Kidney epithelial cell (primary cell): ENCODE data around the gene RASGRP4. TPM values are rescaled to one million over a fixed set of nuclear protein-coding genes. Genes with fewer than 3 reads are reported as not detected.

ENCODE experiments used
- DNase-seq: peaks from one replicate; pipeline ENCODE4 v3.0.0-alpha.2; 2010; ENCODE audit warnings: low read depth
- H3K27me3 ChIP-seq: 2 replicates; pipeline ENCODE4 v1.6.0; 2011; ENCODE audit warnings: low read length; ENCODE audit not compliant: control insufficient read depth, insufficient read depth
- H3K36me3 ChIP-seq: 2 replicates; pipeline ENCODE4 v1.5.1; 2011; ENCODE audit warnings: low read length; ENCODE audit not compliant: control insufficient read depth, insufficient read depth
- H3K4me3 ChIP-seq: 2 replicates; pipeline ENCODE4 v1.5.1; 2011; ENCODE audit warnings: low read depth, mild to moderate bottlenecking, control low read depth, low read length
- total RNA-seq: library from RNA; depleted of rRNA; stranded (reverse); fragments of >200 nt; gene quantifications from 2 replicates; pipeline ENCODE4 v1.2.3, GENCODE V29; 2015
- TF ChIP-seq, protein P1 (sequence below): IDR thresholded peaks from 2 replicates; pipeline ENCODE4 v1.5.1; 2011; ENCODE audit warnings: mild to moderate bottlenecking, moderate library complexity, low read length, control low read depth, inconsistent platforms; ENCODE audit not compliant: insufficient read depth, poor library complexity, severe bottlenecking

Gene RASGRP4
- total RNA-seq, 1 donor from 2014 or later, result not detected

DNA sequence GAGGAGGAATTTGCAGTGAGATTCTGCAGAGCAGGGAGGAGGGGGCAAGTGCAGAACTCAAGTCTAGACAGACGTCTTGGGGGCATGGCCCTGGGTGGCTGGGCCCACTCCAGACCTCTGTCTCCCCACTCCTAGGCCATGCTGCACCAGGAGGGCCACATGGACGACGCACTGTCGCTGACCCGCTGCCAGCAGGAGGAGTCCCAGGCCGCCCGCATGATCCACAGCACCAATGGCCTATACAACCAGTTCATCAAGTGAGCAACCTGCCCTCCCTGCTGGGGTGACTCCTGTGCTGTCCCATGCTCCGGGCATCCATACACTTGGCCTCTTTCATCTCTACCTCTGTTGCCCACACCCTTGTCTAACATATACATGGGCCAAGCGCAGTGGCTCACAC, 25.6 kb upstream of the RASGRP4 start:
- H3K27me3 ChIP-seq, result no peaks in the 10 kb centered on the region
- DNase-seq, result no peak
- TF ChIP-seq, protein P1, sequence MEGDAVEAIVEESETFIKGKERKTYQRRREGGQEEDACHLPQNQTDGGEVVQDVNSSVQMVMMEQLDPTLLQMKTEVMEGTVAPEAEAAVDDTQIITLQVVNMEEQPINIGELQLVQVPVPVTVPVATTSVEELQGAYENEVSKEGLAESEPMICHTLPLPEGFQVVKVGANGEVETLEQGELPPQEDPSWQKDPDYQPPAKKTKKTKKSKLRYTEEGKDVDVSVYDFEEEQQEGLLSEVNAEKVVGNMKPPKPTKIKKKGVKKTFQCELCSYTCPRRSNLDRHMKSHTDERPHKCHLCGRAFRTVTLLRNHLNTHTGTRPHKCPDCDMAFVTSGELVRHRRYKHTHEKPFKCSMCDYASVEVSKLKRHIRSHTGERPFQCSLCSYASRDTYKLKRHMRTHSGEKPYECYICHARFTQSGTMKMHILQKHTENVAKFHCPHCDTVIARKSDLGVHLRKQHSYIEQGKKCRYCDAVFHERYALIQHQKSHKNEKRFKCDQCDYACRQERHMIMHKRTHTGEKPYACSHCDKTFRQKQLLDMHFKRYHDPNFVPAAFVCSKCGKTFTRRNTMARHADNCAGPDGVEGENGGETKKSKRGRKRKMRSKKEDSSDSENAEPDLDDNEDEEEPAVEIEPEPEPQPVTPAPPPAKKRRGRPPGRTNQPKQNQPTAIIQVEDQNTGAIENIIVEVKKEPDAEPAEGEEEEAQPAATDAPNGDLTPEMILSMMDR, result no peak
- no peak overlapping the region for H3K4me3 ChIP-seq
- no peaks in the 10 kb centered on the region for H3K36me3 ChIP-seq

DNA sequence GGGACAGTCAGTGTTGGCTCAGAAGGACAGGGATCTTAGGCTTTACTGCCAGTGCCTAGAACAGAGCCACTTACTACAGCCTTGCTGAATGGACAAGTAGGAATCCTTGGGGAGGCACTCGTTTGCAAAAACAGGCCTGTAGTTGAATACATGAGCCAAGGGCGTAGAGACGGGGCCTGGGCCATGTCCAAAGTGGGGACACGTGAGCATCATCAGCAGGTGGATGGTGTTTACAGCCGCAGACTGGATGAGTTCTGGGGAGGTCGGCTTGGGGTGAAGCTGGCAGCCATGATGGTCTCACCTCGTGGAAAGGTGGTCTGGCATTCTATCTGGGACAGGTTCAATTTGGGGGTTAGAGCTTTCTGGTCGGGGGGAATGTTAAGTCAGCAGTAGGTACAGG, 25.0 kb upstream of the RASGRP4 start:
- Histone ChIP-seq H3K4me3 (no peak overlapping the region), H3K36me3 (no peaks in the 10 kb centered on the region), H3K27me3 (no peaks in the 10 kb centered on the region)
- TF ChIP-seq, protein P1, result no peak
- DNase-seq, result no peak

DNA sequence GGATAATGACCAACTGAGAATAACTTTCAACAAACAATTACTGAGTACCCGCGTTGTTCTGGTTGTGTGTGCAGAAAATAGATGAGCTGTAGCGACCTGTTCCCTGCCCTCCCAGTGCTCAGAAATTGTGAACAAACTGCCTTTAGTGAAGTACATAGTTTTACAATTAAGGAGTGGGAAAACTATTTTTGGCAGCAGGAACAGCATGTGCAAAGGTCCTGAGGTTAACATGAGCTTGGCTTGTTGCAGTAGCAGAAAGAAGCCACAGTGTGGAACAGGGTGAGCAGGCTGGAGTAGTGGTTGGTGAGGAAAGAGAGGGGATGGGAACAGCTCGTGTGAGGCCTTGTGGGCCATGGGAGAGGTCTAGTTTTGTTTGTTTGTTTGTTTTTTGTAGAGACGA, 23.5 kb upstream of the RASGRP4 start:
- TF ChIP-seq, protein P1, result no peak
- DNase-seq, result no peak
- Histone ChIP-seq H3K36me3 (no peaks in the 10 kb centered on the region), H3K27me3 (no peaks in the 10 kb centered on the region), H3K4me3 (no peak overlapping the region)

DNA sequence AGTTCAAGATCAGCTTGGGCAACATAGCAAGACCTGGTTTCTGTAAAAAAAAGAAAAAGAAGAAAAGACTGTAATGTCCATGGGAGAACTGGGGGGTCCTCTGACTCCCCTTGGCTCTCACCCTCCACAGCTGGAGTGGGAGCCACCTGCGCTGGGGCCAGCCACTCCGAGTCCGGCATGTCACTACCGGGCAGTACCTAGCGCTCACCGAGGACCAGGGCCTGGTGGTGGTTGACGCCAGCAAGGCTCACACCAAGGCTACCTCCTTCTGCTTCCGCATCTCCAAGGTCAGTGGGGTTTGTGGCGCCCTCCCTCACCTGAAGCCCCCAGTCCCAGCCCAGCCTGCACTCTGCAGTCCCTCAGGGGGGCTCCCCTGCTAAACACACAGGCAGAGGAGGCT, 22.2 kb upstream of the RASGRP4 start:
- H3K27me3 ChIP-seq, result no peaks in the 10 kb centered on the region

DNA sequence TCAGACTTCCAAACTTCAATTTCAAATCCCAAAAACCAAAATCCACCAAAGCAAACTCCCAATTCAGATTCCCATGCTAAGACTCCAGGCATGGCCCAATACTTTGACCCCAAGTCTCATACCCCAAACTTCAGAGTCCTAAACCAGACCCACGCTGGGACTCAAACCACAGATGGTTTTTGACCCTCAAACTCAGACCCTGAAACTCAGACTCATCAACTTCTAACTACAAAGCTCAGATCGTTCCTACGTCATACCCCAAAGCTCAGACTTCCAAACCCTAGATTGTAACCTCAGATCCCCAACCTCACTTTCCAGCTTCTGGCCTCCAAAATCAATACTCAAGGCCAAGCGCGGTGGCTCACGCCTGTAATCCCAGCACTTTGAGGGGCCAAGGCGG, 19.3 kb upstream of the RASGRP4 start:
- Histone ChIP-seq H3K27me3 (no peaks in the 10 kb centered on the region), H3K4me3 (no peak overlapping the region), H3K36me3 (no peaks in the 10 kb centered on the region)
- TF ChIP-seq, protein P1, result no peak
- DNase-seq, result no peak

More for the DNA sequence above, 22.2 kb upstream of the RASGRP4 start:
- H3K36me3 ChIP-seq, result no peaks in the 10 kb centered on the region
- TF ChIP-seq, protein P1, result no peak
- H3K4me3 ChIP-seq, result no peak overlapping the region
- no peak for DNase-seq

DNA sequence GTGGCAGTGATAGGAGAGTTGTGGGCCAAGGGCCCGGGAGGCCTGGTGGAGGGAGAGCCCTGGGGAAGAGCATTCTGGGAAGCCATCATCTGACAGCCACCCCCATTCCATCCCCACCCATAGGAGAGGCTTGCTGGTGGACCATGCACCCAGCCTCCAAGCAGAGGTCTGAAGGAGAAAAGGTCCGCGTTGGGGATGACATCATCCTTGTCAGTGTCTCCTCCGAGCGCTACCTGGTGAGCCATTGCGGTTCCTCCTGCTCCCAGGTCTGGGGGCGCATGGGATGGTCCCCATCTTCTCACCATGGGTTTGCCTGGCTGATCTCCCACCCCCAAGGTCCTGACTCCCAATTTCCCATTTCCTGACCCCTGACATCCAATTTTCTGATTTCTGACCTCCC, 18.0 kb upstream of the RASGRP4 start:
- H3K36me3 ChIP-seq, result no peaks in the 10 kb centered on the region
- no peaks in the 10 kb centered on the region for H3K27me3 ChIP-seq
- H3K4me3 ChIP-seq, result no peak overlapping the region
- TF ChIP-seq, protein P1, result no peak
- no peak for DNase-seq
